PC-3 (cell line): Measurements from ENCODE around the gene NCAPG2. TPM values are rescaled to one million over a fixed set of nuclear protein-coding genes. Genes with fewer than 3 reads are reported as not detected.

Experiments
- ATAC-seq: fragments of 200-7000 bp; cut with Tn5 transposase; 2 replicates; pipeline ENCODE4 v1.9.1; 2020; ENCODE audit warnings: mild to moderate bottlenecking, moderate library complexity
- BruUV-seq: library from RNA; stranded (reverse); fragments of 400-500 nt; replicated peaks from 2 replicates; lab custom pipeline; 2021; lab: Mats Ljungman, UMichigan
- CTCF ChIA-PET: fragments of 300-600 bp; sonication (Branson Sonifier 250); formaldehyde crosslinking; loops from one replicate; lab custom pipeline; 2022; ENCODE audit warnings: antibody characterized with exemption; lab: Charles Lee
- POLR2A ChIA-PET: fragments of 300-600 bp; sonication (Branson Sonifier 250); formaldehyde crosslinking; loops from one replicate; lab custom pipeline; 2022; ENCODE audit warnings: antibody characterized with exemption; ENCODE audit not compliant: unreplicated experiment; lab: Charles Lee
- DNase-seq: peaks from one replicate; pipeline ENCODE4 v3.0.0-alpha.2; 2015
- H2AFZ ChIP-seq: fragments of 300-600 bp; sonication (generic); 2 replicates; pipeline ENCODE4 v1.6.0; 2016; ENCODE audit warnings: antibody characterized with exemption, low read length
- H3F3A ChIP-seq: fragments of 300-600 bp; sonication (generic); one replicate; pipeline ENCODE4 v1.6.0; 2017; ENCODE audit warnings: antibody characterized with exemption, low read length, control low read depth, mild to moderate bottlenecking; ENCODE audit not compliant: unreplicated experiment
- H3K27ac ChIP-seq: fragments of 300-600 bp; sonication (generic); 2 replicates; pipeline ENCODE4 v1.5.1; 2016; ENCODE audit warnings: mild to moderate bottlenecking, low read length
- H3K27me3 ChIP-seq: fragments of 300-600 bp; sonication (generic); 2 replicates; pipeline ENCODE4 v1.6.1; 2016; ENCODE audit warnings: low read length, mixed read lengths
- H3K36me3 ChIP-seq: fragments of 300-600 bp; sonication (generic); 2 replicates; pipeline ENCODE4 v1.6.1; 2016; ENCODE audit warnings: low read depth, mixed run types, low read length, mixed read lengths
- H3K4me1 ChIP-seq: fragments of 300-600 bp; sonication (generic); 2 replicates; pipeline ENCODE4 v1.5.1; 2016; ENCODE audit warnings: low read length; ENCODE audit not compliant: insufficient read depth
- H3K4me2 ChIP-seq: fragments of 300-600 bp; sonication (generic); 2 replicates; pipeline ENCODE4 v1.6.0; 2016; ENCODE audit warnings: low read length
- H3K4me3 ChIP-seq: fragments of 300-600 bp; sonication (generic); 2 replicates; pipeline ENCODE4 v1.5.1; 2016; ENCODE audit warnings: mild to moderate bottlenecking, low read length, mixed read lengths
- H3K79me2 ChIP-seq: fragments of 300-600 bp; sonication (generic); 2 replicates; pipeline ENCODE4 v1.6.1; 2017; ENCODE audit warnings: low read length, mixed read lengths
- H3K9ac ChIP-seq: fragments of 300-600 bp; sonication (generic); 2 replicates; pipeline ENCODE4 v1.6.0; 2016; ENCODE audit warnings: mild to moderate bottlenecking, low read length
- H3K9me2 ChIP-seq: fragments of 300-600 bp; sonication (generic); replicated peaks from 2 replicates; pipeline ENCODE4 v1.6.1; 2016; ENCODE audit warnings: mixed run types, low read length, mixed read lengths
- H3K9me3 ChIP-seq: fragments of 300-600 bp; sonication (generic); 2 replicates; pipeline ENCODE4 v1.6.1; 2016; ENCODE audit warnings: low read length, mixed read lengths
- H4K20me1 ChIP-seq: fragments of 300-600 bp; sonication (generic); 2 replicates; pipeline ENCODE4 v1.6.1; 2016; ENCODE audit warnings: low read length, mixed read lengths
- CTCF ChIP-seq: fragments of 300-600 bp; sonication (generic); conservative IDR thresholded peaks from 2 replicates; pipeline ENCODE4 v1.5.1; 2017; ENCODE audit warnings: antibody characterized with exemption, low read depth, mild to moderate bottlenecking, low read length
- EZH2 ChIP-seq: fragments of 300-600 bp; sonication (generic); IDR thresholded peaks from one replicate; pipeline ENCODE4 v1.6.1; 2017; ENCODE audit warnings: antibody characterized with exemption, mild to moderate bottlenecking, low read length; ENCODE audit not compliant: unreplicated experiment
- EZH2phosphoT487 ChIP-seq: fragments of 300-600 bp; sonication (generic); IDR thresholded peaks from 2 replicates; pipeline ENCODE4 v1.6.1; 2018; ENCODE audit warnings: mild to moderate bottlenecking, antibody characterized with exemption, low read length, borderline replicate concordance
- intact Hi-C: fragments of 100-400 bp; cut with micrococcal nuclease; formaldehyde crosslinking; loops from 2 replicates; pipeline ENCODE4 v1.9.0; 2023
- total RNA-seq: library from RNA; depleted of rRNA; stranded (reverse); fragments of >200 nt; gene quantifications from 2 replicates; pipeline ENCODE4 v1.2.3, GENCODE V29; 2014

NCAPG2 gene
- total RNA-seq, 1 experiment from 2014 or later, result 49.2 TPM

DNA sequence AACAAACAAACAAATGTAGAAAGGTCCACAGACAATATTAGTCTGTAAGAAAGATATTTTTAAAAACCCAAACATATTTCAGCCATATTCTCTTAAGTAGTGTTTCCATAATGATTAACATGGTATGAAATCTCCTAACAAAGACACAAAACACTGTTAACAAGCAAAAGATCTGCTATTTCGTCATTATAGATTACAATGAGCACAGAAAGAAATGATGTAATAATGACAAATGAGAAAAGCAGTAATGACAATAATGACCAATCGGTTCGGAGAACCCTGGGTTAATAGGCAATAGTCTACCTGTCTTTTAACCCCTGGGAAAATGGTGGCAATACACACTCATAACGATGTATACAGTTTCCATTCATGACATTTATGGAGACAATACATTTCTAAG, 39.5 kb upstream of the NCAPG2 start:
- no peak overlapping the region for H3K4me2 ChIP-seq
- no peaks in the 10 kb centered on the region for H3K9me2 ChIP-seq
- no peaks in the 10 kb centered on the region for H3K9me3 ChIP-seq
- no TSS peak for BruUV-seq
- H3K27me3 ChIP-seq, result no peaks in the 10 kb centered on the region
- DNase-seq (no peak), ATAC-seq (no peak)
- H3K9ac ChIP-seq, result no peak overlapping the region
- peaks cover 26% of the 10 kb centered on the region; the same call in 1 of the 2 replicates for H3K36me3 ChIP-seq
- intact Hi-C loops, result no loop called here
- no peak overlapping the region for H3K27ac ChIP-seq
- ChIA-PET CTCF (no interaction called here), POLR2A (no interaction called here)
- H4K20me1 ChIP-seq, result no peaks in the 10 kb centered on the region
- no peak overlapping the region for H2AFZ ChIP-seq
- H3F3A ChIP-seq, result peaks cover 12% of the 10 kb centered on the region
- no peak overlapping the region for H3K4me3 ChIP-seq
- H3K4me1 ChIP-seq, result peaks cover 31% of the 10 kb centered on the region
- no peak for TF ChIP-seq CTCF
- TF ChIP-seq EZH2, result no peak
- TF ChIP-seq EZH2phosphoT487, result no peak
- no peaks in the 10 kb centered on the region for H3K79me2 ChIP-seq

- DNase-seq (no peak), ATAC-seq (no peak)
- H3K4me2 ChIP-seq, result no peak overlapping the region
- H4K20me1 ChIP-seq, result no peaks in the 10 kb centered on the region
- H3K27me3 ChIP-seq, result no peaks in the 10 kb centered on the region
- peaks cover 12% of the 10 kb centered on the region for H3F3A ChIP-seq
- TF ChIP-seq CTCF (no peak), EZH2phosphoT487 (no peak), EZH2 (no peak)
- no peak overlapping the region for H2AFZ ChIP-seq
- BruUV-seq, result no TSS peak
- CTCF ChIA-PET, result no interaction called here
- intact Hi-C loops, result no loop called here
- H3K9ac ChIP-seq, result no peak overlapping the region
- no peaks in the 10 kb centered on the region for H3K79me2 ChIP-seq
- H3K4me3 ChIP-seq, result no peak overlapping the region
- H3K4me1 ChIP-seq, result peaks cover 31% of the 10 kb centered on the region
- POLR2A ChIA-PET, result no interaction called here
- no peaks in the 10 kb centered on the region for H3K9me3 ChIP-seq
- peaks cover 31% of the 10 kb centered on the region; the same call in 1 of the 2 replicates for H3K36me3 ChIP-seq
- H3K9me2 ChIP-seq, result no peaks in the 10 kb centered on the region
- H3K27ac ChIP-seq, result no peak overlapping the region
Observed at GRCh38 chr7:158743219-158743618, 38.6 kb upstream of the NCAPG2 start.

DNA sequence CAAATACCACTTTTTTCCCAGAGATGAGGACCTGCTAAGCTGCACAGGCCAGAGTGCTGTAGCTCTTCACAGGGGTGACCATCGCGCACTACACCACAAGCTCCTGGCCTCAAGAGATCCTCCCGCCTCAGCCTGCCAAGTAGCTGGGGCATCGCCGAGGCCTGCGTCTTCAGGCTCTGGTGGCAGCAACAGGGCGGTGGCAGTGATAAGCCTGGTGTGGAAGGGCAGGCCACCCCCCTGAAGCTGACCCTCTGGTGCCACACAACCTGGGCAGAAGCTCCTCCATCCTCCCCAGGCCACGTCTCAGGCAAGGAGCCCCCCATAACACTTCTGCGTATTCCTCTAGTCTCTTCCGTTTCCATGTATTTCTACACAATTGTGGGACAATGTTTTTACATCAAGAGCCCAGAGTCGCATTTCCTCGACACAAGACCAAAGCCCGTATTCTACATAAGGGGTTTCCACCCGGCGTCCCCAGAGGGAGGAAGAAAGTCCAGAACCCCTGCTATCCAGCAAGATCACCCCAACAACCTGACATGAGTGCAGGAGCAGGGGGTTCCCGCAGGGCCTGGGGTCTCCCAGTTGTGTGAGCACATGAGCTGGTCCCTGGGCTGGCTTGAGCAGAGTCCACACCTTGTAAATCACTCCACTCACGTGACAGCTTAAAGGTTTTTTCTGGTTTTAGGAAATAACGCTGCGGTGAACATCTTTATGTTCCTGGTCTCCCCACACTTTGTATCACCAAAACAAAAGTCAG, 37.6 kb upstream of the NCAPG2 start:
- TF ChIP-seq EZH2phosphoT487 (no peak), EZH2 (no peak), CTCF (no peak)
- intact Hi-C loops, result no loop called here
- ChIA-PET CTCF (no interaction called here), POLR2A (interaction anchor here (0.5 to 0.6 kb wide), 2 partner anchors 121 to 122 kb away, joined by 3 to 6 read pairs; no protein-coding TSS in a partner anchor)
- ATAC-seq (no peak), DNase-seq (no peak)
- Histone ChIP-seq H3K4me2 (no peak overlapping the region), H3F3A (peaks cover 12% of the 10 kb centered on the region), H3K36me3 (peaks cover 25% of the 10 kb centered on the region; the same call in 1 of the 2 replicates), H3K4me1 (peaks cover 31% of the 10 kb centered on the region), H2AFZ (no peak overlapping the region), H3K27ac (no peak overlapping the region), H3K9ac (no peak overlapping the region), H4K20me1 (no peaks in the 10 kb centered on the region), H3K79me2 (no peaks in the 10 kb centered on the region), H3K27me3 (no peaks in the 10 kb centered on the region), H3K4me3 (no peak overlapping the region), H3K9me3 (no peaks in the 10 kb centered on the region), H3K9me2 (no peaks in the 10 kb centered on the region)
- BruUV-seq, result no TSS peak
